Chondrocyte (in vitro differentiated cells): Measurements from ENCODE around the gene EPAS1. TPM values are rescaled to one million over a fixed set of nuclear protein-coding genes. Genes with fewer than 3 reads are reported as not detected.

ENCODE experiments used
- DNase-seq: peaks from one replicate; pipeline ENCODE4 v3.0.0; 2021; ENCODE audit warnings: mixed read lengths, low spot score
- H3K27ac Mint-ChIP-seq: one replicate; pipeline ENCODE4 v1.8.0; 2021; ENCODE audit warnings: mild to moderate bottlenecking, moderate library complexity, mixed read lengths; ENCODE audit not compliant: unreplicated experiment
- H3K27me3 Mint-ChIP-seq: 2 replicates; pipeline ENCODE4 v1.8.0; 2021; ENCODE audit warnings: low read depth, mixed read lengths
- H3K36me3 Mint-ChIP-seq: 2 replicates; pipeline ENCODE4 v1.8.0; 2021; ENCODE audit warnings: low read depth, mixed read lengths
- H3K4me1 Mint-ChIP-seq: 2 replicates; pipeline ENCODE4 v1.8.0; 2021; ENCODE audit warnings: low read depth, mild to moderate bottlenecking, mixed read lengths
- H3K4me3 Mint-ChIP-seq: one replicate; pipeline ENCODE4 v1.8.0; 2021; ENCODE audit warnings: mild to moderate bottlenecking, moderate library complexity, mixed read lengths; ENCODE audit not compliant: unreplicated experiment
- H3K9me3 Mint-ChIP-seq: 2 replicates; pipeline ENCODE4 v1.8.0; 2021; ENCODE audit warnings: low read depth, mixed read lengths
- total RNA-seq: library from RNA; stranded (reverse); gene quantifications from 3 replicates; pipeline ENCODE4 v1.2.1, GENCODE V29; 2021
- TF ChIP-seq, protein P1 (sequence below): fragments of 200-600 bp; sonication (generic); IDR thresholded peaks from 2 replicates; pipeline ENCODE4 v1.5.0; 2021; ENCODE audit warnings: antibody characterized with exemption, mild to moderate bottlenecking, moderate library complexity

The EPAS1 gene
- total RNA-seq, 1 donor from 2014 or later = 122 TPM

DNA sequence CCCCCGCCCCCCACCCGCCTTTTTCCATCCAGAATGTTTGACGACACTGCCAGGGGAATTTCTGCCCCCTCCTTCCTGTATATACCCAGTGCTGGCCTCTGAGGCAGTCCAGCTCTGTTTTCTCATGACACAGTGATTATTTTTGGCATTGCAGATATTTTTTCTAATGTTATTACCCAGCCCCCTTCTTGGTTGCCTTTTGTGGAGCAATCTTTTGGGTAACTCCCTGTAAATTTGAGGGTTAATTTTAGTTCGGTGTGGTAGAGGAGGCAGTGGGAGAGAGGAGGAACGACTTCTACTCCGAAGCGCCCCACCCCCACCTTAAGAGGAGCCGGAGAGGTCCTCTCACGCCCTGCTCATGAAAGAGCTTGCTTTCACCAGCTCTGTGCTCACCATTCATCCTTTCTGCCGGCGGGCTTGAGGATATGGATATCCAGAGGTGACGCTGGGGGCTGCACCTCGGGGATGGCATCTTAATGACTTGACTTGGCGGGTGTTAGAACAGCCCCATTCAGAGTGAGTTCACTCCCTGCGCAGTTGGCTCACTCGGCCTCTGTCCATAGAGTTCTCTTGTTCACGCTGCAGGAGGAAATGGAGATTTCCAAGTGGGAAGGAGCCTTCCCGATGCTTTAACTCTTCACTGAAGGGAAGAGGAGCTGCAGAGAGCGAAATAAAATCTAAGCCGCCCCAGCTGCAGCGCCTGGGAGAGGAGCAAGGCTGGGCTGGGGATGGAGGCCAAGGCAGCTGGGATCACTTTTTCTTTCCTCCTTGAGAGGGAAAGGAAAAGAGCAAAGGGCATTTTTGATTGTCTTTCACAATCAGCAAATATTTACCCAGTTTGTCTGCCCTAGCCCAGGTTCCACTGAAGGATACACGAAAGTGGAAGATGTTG, 38.4 kb downstream of the EPAS1 start:
- TF ChIP-seq, protein P1, sequence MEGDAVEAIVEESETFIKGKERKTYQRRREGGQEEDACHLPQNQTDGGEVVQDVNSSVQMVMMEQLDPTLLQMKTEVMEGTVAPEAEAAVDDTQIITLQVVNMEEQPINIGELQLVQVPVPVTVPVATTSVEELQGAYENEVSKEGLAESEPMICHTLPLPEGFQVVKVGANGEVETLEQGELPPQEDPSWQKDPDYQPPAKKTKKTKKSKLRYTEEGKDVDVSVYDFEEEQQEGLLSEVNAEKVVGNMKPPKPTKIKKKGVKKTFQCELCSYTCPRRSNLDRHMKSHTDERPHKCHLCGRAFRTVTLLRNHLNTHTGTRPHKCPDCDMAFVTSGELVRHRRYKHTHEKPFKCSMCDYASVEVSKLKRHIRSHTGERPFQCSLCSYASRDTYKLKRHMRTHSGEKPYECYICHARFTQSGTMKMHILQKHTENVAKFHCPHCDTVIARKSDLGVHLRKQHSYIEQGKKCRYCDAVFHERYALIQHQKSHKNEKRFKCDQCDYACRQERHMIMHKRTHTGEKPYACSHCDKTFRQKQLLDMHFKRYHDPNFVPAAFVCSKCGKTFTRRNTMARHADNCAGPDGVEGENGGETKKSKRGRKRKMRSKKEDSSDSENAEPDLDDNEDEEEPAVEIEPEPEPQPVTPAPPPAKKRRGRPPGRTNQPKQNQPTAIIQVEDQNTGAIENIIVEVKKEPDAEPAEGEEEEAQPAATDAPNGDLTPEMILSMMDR = no peak
- DNase-seq = no peak
- no peaks in the 10 kb centered on the region for H3K27me3 Mint-ChIP-seq
- H3K36me3 Mint-ChIP-seq = no peaks in the 10 kb centered on the region
- no peaks in the 10 kb centered on the region for H3K9me3 Mint-ChIP-seq
- H3K4me3 Mint-ChIP-seq = peak overlapping the region; percentile 68
- peak overlapping the region; percentile 99 for H3K27ac Mint-ChIP-seq
- H3K4me1 Mint-ChIP-seq = peaks cover 88% of the 10 kb centered on the region

DNA sequence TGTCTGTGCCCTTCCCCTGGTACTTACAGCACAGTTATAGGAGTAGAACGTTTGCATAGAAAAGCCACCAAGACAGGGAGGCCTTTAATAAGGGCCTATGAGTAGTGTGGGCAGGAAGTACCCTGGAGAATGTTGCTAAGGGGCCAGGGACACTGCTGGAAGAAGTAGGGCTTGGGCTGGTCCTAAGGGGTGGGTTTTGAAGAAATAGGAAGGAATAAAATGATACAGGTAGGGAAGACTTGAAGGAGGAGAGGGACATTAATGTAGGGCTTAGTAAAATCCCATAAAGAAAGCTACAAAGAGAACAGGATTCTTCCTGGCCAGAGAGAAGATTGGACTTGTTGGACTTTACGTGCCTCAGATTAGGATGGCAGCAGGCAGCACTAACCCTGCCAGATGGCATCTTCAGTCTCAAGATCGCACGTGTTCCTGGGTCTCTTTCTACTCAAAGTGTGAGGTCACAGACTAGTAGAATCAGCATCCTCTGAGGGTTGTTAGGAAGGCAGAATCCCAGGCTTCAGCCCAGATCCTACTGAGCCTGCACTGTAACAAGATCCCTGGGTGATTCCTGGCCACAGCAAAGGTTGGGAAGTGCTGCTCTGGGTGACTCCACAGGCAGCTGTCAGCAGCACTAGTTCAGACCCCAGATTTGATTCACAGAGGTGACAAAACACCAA, 39.2 kb downstream of the EPAS1 start:
- Mint-ChIP-seq H3K9me3 (no peaks in the 10 kb centered on the region), H3K4me1 (peaks cover 84% of the 10 kb centered on the region), H3K27ac (peak overlapping the region; percentile 99), H3K36me3 (no peaks in the 10 kb centered on the region), H3K27me3 (no peaks in the 10 kb centered on the region), H3K4me3 (peak overlapping the region; percentile 68)
- TF ChIP-seq, protein P1 = no peak
- no peak for DNase-seq

DNA sequence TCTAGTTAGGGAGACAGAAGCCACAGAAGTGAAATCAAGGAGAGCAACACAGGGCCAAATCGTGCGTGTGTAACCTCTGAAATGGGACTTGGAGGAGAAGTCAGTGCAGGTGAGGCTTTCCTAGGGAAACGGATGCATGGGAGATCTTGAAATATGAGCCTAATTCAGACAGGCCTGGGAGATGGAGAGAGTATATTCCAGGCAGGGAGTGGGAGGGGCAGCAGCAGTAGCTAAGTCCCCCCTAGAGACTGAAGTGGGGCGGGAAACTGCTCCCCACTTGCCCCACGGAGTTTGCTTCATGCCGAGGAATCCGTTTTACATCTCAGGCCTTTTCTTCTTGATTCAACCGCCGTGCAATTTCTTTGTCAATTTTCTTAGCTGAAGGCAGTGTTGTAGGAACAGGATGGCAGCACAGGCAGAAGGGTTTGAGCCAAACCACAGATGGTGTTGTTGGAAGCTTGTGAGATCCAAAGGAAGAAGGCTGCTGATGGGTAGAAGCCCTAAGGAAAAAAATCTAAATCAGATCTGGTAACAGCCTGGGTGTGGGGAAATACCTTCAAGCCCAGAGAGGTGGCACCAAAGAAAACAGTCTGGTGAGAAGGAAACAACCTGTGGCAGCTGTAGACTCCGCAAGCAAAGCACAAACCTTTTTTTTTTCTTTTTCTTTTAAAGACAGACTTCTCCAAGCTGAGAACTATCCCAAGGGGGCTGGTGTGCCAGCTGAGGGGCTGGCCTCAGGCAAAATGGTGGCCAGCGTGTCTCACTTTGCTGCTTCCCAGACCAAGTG, 40.2 kb downstream of the EPAS1 start:
- TF ChIP-seq, protein P1 = no peak
- DNase-seq = no peak
- H3K27ac Mint-ChIP-seq = peak overlapping the region; percentile 99
- no peaks in the 10 kb centered on the region for H3K9me3 Mint-ChIP-seq
- no peaks in the 10 kb centered on the region for H3K36me3 Mint-ChIP-seq
- H3K4me1 Mint-ChIP-seq = peaks cover 74% of the 10 kb centered on the region
- no peak overlapping the region for H3K4me3 Mint-ChIP-seq
- no peaks in the 10 kb centered on the region for H3K27me3 Mint-ChIP-seq

- H3K9me3 Mint-ChIP-seq = no peaks in the 10 kb centered on the region
- TF ChIP-seq, protein P1 = no peak
- H3K27ac Mint-ChIP-seq = no peak overlapping the region
- H3K27me3 Mint-ChIP-seq = no peaks in the 10 kb centered on the region
- DNase-seq = no peak
- peaks cover 61% of the 10 kb centered on the region for H3K4me1 Mint-ChIP-seq
- no peaks in the 10 kb centered on the region for H3K36me3 Mint-ChIP-seq
- no peak overlapping the region for H3K4me3 Mint-ChIP-seq
These were observed 41.5 kb downstream of the EPAS1 start for GRCh38 chr2:46338674-46339073.

DNA sequence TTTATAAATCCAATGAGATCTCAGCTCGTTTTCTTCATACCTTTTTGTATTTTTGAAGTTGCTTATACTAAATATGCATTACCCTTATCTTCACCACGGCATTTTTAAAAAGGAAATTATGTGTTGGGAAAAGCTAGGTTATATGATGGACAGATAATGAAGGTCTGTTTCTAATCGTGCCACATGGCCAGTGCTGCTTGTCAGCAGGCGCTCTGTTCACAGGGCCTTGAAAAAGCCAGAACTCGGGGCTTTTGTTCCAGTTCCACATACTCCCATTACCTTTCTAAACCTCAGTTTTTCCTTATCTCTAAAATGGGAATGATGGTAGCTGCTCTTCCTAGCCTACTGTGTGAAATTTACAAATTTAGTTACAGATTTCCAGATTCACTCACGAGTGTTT, 42.0 kb downstream of the EPAS1 start:
- Mint-ChIP-seq H3K27me3 (no peaks in the 10 kb centered on the region), H3K27ac (no peak overlapping the region), H3K4me1 (peaks cover 57% of the 10 kb centered on the region), H3K36me3 (no peaks in the 10 kb centered on the region), H3K9me3 (no peaks in the 10 kb centered on the region), H3K4me3 (no peak overlapping the region)
- DNase-seq = no peak
- TF ChIP-seq, protein P1 = no peak
